HepG2 (cell line): ENCODE data around the gene STK24. TPM values are rescaled to one million over a fixed set of nuclear protein-coding genes. Genes with fewer than 3 reads are reported as not detected.

Experiments used
- ATAC-seq: fragments of 200-7000 bp; cut with Tn5 transposase; 3 replicates; pipeline ENCODE4 v1.9.1; 2020; ENCODE audit warnings: mild to moderate bottlenecking, moderate library complexity
- BruUV-seq: library from RNA; stranded (reverse); fragments of 400-500 nt; replicated peaks from 2 replicates; lab custom pipeline; 2021; lab: Mats Ljungman, UMichigan
- CTCF ChIA-PET: fragments of 300-600 bp; formaldehyde crosslinking; extraction: SDS; loops from one replicate; lab custom pipeline; 2021; ENCODE audit warnings: low total read pairs, inconsistent platforms, low intra/inter-chr PET ratio; lab: Yijun Ruan, JAX
- POLR2A ChIA-PET: fragments of 350-600 bp; sonication (Branson Sonifier 250); formaldehyde crosslinking; loops from one replicate; lab custom pipeline; 2020; ENCODE audit warnings: antibody characterized with exemption, inconsistent platforms; lab: Yijun Ruan, JAX
- DNase-seq: peaks from one replicate; pipeline ENCODE4 v3.0.0-alpha.2; 2015; ENCODE audit warnings: low spot score
- FAIRE-seq: peaks from 3 replicates; lab custom pipeline; 2011; peaks lifted over from hg19 to GRCh38; lab: Jason Lieb, UNC
- H2AFZ ChIP-seq: one replicate; pipeline ENCODE4 v1.6.1; 2011; ENCODE audit warnings: low read length, inconsistent platforms
- H3K27ac ChIP-seq: fragments of 300-600 bp; 3 replicates; pipeline ENCODE4 v1.8.0; 2011; ENCODE audit warnings: mixed run types, mild to moderate bottlenecking, mixed read lengths, low read length, inconsistent platforms; ENCODE audit not compliant: insufficient read depth; ENCODE audit errors: extremely low read length
- H3K27me3 ChIP-seq, 2 experiments: fragments of 200-600 bp in 1 of 2; 2 replicates in 1 of 2; 3 replicates in 1 of 2; pipeline versions ENCODE4 v1.6.0 to v1.8.0; 2011; ENCODE audit warnings: low read length in 2 of 2, mild to moderate bottlenecking in 2 of 2, moderate library complexity in 2 of 2, inconsistent platforms in 1 of 2; ENCODE audit not compliant: insufficient read depth in 2 of 2, control insufficient read depth in 1 of 2
- H3K36me3 ChIP-seq, 2 experiments: fragments of 200-600 bp in 1 of 2; replicated peaks in 1 of 2; 2 replicates in 1 of 2; 3 replicates in 1 of 2; pipeline versions ENCODE4 v1.5.1 to v1.8.0; 2011; ENCODE audit warnings: low read length in 2 of 2, inconsistent platforms in 1 of 2; ENCODE audit not compliant: insufficient read depth in 2 of 2, control insufficient read depth in 1 of 2
- H3K4me1 ChIP-seq: 2 replicates; pipeline ENCODE4 v1.5.1; 2012; ENCODE audit warnings: low read length, inconsistent platforms; ENCODE audit not compliant: insufficient read depth
- H3K4me2 ChIP-seq: 2 replicates; pipeline ENCODE4 v1.6.0; 2011; ENCODE audit warnings: low read depth, low read length, inconsistent platforms
- H3K4me3 ChIP-seq, 3 experiments: fragments of 200-600 bp in 1 of 3; sonication (generic), shearing (Covaris generic) in 1 of 3; replicated peaks in 1 of 3; 2 replicates each; pipeline ENCODE4 v1.5.1; 2011 to 2016; ENCODE audit warnings: low read length in 3 of 3, inconsistent platforms in 2 of 3, low read depth in 2 of 3, mild to moderate bottlenecking in 2 of 3, control low read depth in 1 of 3, mixed read lengths in 1 of 3; ENCODE audit not compliant: insufficient read depth in 1 of 3
- H3K79me2 ChIP-seq: one replicate; pipeline ENCODE4 v1.6.1; 2011; ENCODE audit warnings: low read length, inconsistent platforms; ENCODE audit not compliant: insufficient read depth
- H3K9ac ChIP-seq: 2 replicates; pipeline ENCODE4 v1.6.0; 2011; ENCODE audit warnings: mild to moderate bottlenecking, low read depth, low read length, inconsistent platforms; ENCODE audit not compliant: insufficient read depth
- H3K9me3 ChIP-seq: 2 replicates; pipeline ENCODE4 v1.5.1; 2012; ENCODE audit warnings: mild to moderate bottlenecking, low read length
- H4K20me1 ChIP-seq: 2 replicates; pipeline ENCODE4 v1.6.0; 2011; ENCODE audit warnings: inconsistent platforms, mild to moderate bottlenecking, low read length, moderate library complexity; ENCODE audit not compliant: insufficient read depth
- MIER2 ChIP-seq: IDR thresholded peaks from 2 replicates; pipeline ENCODE4 v1.6.1; 2016; ENCODE audit warnings: missing biosample characterization, missing genetic modification reagents
- PHB2 ChIP-seq: fragments of 450-650 bp; IDR thresholded peaks from 2 replicates; pipeline ENCODE4 v1.6.1; 2018; ENCODE audit not compliant: partially characterized antibody
- RBM22 ChIP-seq: fragments of 200-400 bp; formaldehyde crosslinking; optimal IDR thresholded peaks from 2 replicates; pipeline ENCODE3; 2017; ENCODE audit warnings: mild to moderate bottlenecking, low read length, moderate library complexity
- STAG1 ChIP-seq: sonication (generic); formaldehyde crosslinking; IDR thresholded peaks from 2 replicates; pipeline ENCODE4 v1.4.0; 2020; ENCODE audit warnings: missing genetic modification reagents
- THAP8 ChIP-seq: sonication (generic); formaldehyde crosslinking; IDR thresholded peaks from 2 replicates; pipeline ENCODE4 v1.5.1; 2020; ENCODE audit warnings: missing genetic modification reagents, mild to moderate bottlenecking, borderline replicate concordance
- ZNF749 ChIP-seq: sonication (generic); formaldehyde crosslinking; IDR thresholded peaks from 2 replicates; pipeline ENCODE4 v1.8.0; 2022; ENCODE audit warnings: mild to moderate bottlenecking, missing genetic modification reagents, moderate library complexity, borderline replicate concordance
- WGBS: methylation state at CpG from one replicate; pipeline ENCODE4 v1.1.6; 2017; ENCODE audit warnings: low lambda C conversion rate; 5-methylcytosine and 5-hydroxymethylcytosine counted together
- in situ Hi-C: cut with HindIII; loops from 2 replicates; pipeline ENCODE4 v1.10.0; 2017; ENCODE audit warnings: low pct_unique_long_range_greater_than_20kb; ENCODE audit not compliant: extremely low pct_ligation_motif_present
- intact Hi-C: fragments of 100-400 bp; cut with micrococcal nuclease; formaldehyde crosslinking; loops from one replicate; pipeline ENCODE4 v1.10.0; 2022; ENCODE audit not compliant: unreplicated experiment
- polyA plus RNA-seq, 8 experiments: library from polyadenylated mRNA; depleted of rRNA in 3 of 8; stranded (reverse) in 7 of 8; unstranded in 1 of 8; fragments of >200 nt; fragmentation: Illumina TruSeq in 4 of 8; extraction: Trizol in 4 of 8; gene quantifications; 2 replicates each; pipeline versions ENCODE4 v1.2.1 to v1.2.3, GENCODE V29; 2011 to 2016; ENCODE audit warnings: low read depth in 4 of 8, missing spikeins in 1 of 8, mixed read lengths in 1 of 8; ENCODE audit not compliant: insufficient read depth in 1 of 8
- total RNA-seq, 5 experiments: library from RNA; depleted of rRNA; stranded (reverse); fragments of >200 nt; fragmentation: Illumina TruSeq; extraction: Trizol; gene quantifications; 2 replicates each; pipeline ENCODE4 v1.2.3, GENCODE V29; 2016; ENCODE audit warnings: low read depth in 1 of 5
- TF ChIP-seq, protein P1 (sequence below): sonication (generic); formaldehyde crosslinking; IDR thresholded peaks from 2 replicates; pipeline ENCODE4 v1.5.0; 2020; ENCODE audit warnings: mild to moderate bottlenecking, missing genetic modification reagents, moderate library complexity

STK24 gene
- total and polyA plus RNA-seq, 2 of the 13 experiments (the other 11 are each of a cell fraction or from before 2014, with no cell fraction given): 51.3 to 73.0 TPM

DNA sequence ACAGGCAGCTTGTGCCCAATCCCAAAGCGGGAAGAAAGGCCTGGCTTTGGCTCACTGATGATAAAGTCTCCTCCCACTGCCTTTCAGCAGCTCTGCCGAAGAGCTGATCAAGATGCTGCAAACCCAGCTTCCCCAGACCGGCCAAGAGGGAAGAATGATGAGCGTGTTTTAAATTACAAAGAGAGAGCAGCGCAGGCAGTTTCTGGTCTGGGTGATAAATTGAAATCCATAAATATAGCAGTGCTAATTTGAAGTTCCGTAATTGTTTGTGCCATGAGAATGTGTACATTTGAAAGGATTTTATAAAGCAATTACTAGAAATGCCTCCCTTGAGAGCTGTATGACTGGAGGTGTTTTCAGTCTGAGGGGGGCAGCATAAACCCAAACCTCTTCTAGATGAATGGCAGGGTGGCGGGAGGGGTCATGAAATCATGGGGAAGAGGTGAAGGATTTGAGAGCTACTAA, 171.8 kb downstream of the STK24 start:
- ChIA-PET CTCF (no interaction called here), POLR2A (no interaction called here)

More for the DNA sequence above, 171.8 kb downstream of the STK24 start:
- in situ Hi-C loops: no loop called here
- ATAC-seq (no peak), FAIRE-seq (no peak), DNase-seq (no peak)
- Histone ChIP-seq H3K9me3 (no peaks in the 10 kb centered on the region), H3K4me1 (peaks cover 38% of the 10 kb centered on the region), H4K20me1 (no peaks in the 10 kb centered on the region), H3K79me2 (no peaks in the 10 kb centered on the region), H3K4me3 (no peak overlapping the region), H2AFZ (no peak overlapping the region), H3K4me2 (no peak overlapping the region), H3K27ac (no peak overlapping the region), H3K9ac (no peak overlapping the region), H3K27me3 (no peaks in the 10 kb centered on the region), H3K36me3 (peaks cover 22 to 62% of the 10 kb centered on the region in 2 experiments)
- intact Hi-C loops: loop anchor here (10.0 kb wide), 1 partner anchor 260 kb away; the partner anchor contains the start of gene FARP1
- TF ChIP-seq, protein P1, sequence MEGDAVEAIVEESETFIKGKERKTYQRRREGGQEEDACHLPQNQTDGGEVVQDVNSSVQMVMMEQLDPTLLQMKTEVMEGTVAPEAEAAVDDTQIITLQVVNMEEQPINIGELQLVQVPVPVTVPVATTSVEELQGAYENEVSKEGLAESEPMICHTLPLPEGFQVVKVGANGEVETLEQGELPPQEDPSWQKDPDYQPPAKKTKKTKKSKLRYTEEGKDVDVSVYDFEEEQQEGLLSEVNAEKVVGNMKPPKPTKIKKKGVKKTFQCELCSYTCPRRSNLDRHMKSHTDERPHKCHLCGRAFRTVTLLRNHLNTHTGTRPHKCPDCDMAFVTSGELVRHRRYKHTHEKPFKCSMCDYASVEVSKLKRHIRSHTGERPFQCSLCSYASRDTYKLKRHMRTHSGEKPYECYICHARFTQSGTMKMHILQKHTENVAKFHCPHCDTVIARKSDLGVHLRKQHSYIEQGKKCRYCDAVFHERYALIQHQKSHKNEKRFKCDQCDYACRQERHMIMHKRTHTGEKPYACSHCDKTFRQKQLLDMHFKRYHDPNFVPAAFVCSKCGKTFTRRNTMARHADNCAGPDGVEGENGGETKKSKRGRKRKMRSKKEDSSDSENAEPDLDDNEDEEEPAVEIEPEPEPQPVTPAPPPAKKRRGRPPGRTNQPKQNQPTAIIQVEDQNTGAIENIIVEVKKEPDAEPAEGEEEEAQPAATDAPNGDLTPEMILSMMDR (CRISPR knock-in tag): peak; percentile 25; the same call in 1 of the 2 replicates
- peak; percentile 23 for TF ChIP-seq STAG1
- no peak for TF ChIP-seq ZNF749 (CRISPR knock-in tag)
- peak; percentile 83 for TF ChIP-seq RBM22
- TF ChIP-seq MIER2 (CRISPR knock-in tag): no peak
- no peak for TF ChIP-seq THAP8 (CRISPR knock-in tag)
- no peak for TF ChIP-seq PHB2
- BruUV-seq: no TSS peak
- 94% methylated on average over 7 of the region's 7 CpGs for WGBS
